ENCODE measurements around the gene FNBP1. TPM values are rescaled to one million over a fixed set of nuclear protein-coding genes. Genes with fewer than 3 reads are reported as not detected.
A peak's percentile ranks its signal among the peaks of the same experiment; 100 is the strongest.

Gene FNBP1
- total and polyA plus RNA-seq, 2 of the 8 experiments (the other 6 are each of a cell fraction or from before 2014, with no cell fraction given) = 7.2 to 40.9 TPM

GRCh38 chr9:130073373-130073772, 30.4 kb upstream of the FNBP1 start:
- peaks cover 0 to 2% of the 10 kb centered on the region in 2 experiments for H4K20me1 ChIP-seq (replicated peaks in 1 of 2; ENCODE audit: control insufficient read depth in 1 of 2, insufficient read depth in 2 of 2, low read length in 2 of 2)
- H2AK5ac ChIP-seq (ENCODE audit: low read depth, low read length) = no peak overlapping the region
- H3K36me3 ChIP-seq (ENCODE audit: control insufficient read depth in 2 of 4, insufficient read depth in 4 of 4, low read length in 3 of 4) = peaks cover 0 to 18% (median 12%) of the 10 kb centered on the region in 4 experiments; a peak in 4 of 8 replicates
- H2BK15ac ChIP-seq (ENCODE audit: low read length) = no peak overlapping the region
- CTCF ChIA-PET (ENCODE audit: partially characterized antibody) = interaction anchor here (1.2 kb wide), 2 partner anchors 34 to 188 kb away, joined by 3 to 5 read pairs; no protein-coding TSS in a partner anchor
- no peak overlapping the region for H3K4me2 ChIP-seq (ENCODE audit: insufficient read depth in 1 of 2, low read depth in 2 of 2, low read length in 2 of 2)
- no peak for DNase-seq (ENCODE audit: low read depth in 1 of 2, low spot score in 2 of 2)
- no peaks in the 10 kb centered on the region for H3K23me2 ChIP-seq (ENCODE audit: low read depth, low read length)
- no peak overlapping the region for H4K5ac ChIP-seq (ENCODE audit: insufficient read length, low read depth, low read length)
- H3K4ac ChIP-seq (replicated peaks; ENCODE audit: insufficient read length, low read depth, low read length) = no peak overlapping the region
- H3K18ac ChIP-seq (ENCODE audit: extremely low read depth, low read length) = no peak overlapping the region
- no peak overlapping the region for H3K14ac ChIP-seq (ENCODE audit: insufficient read length)
- WGBS, 2 experiments (ENCODE audit: extremely low coverage in 1 of 2, insufficient coverage in 1 of 2, insufficient read length in 1 of 2, insufficient replicate concordance in 2 of 2, low coverage in 1 of 2, low lambda C conversion rate in 2 of 2, missing lambda C conversion rate in 1 of 2) = 73% methylated on average over 2 of the region's 2 CpGs; no CpG with 5 or more reads in 1 of the 2 experiments
- H2AFZ ChIP-seq (ENCODE audit: low read length) = no peak overlapping the region
- peaks cover 0 to 25% of the 10 kb centered on the region in 2 experiments; a peak in 3 of 4 replicates for H3K79me2 ChIP-seq (ENCODE audit: control insufficient read depth in 1 of 2, insufficient read depth in 2 of 2, low read length in 2 of 2)
- no peaks in the 10 kb centered on the region for H3K9me3 ChIP-seq (ENCODE audit: insufficient read depth in 2 of 2, low read depth in 1 of 2, low read length in 1 of 2)
- H4K8ac ChIP-seq (ENCODE audit: extremely low read depth, insufficient read depth, low read length) = no peak overlapping the region
- no peaks in the 10 kb centered on the region for H3K27me3 ChIP-seq (replicated peaks in 1 of 4; ENCODE audit: control insufficient read depth in 3 of 4, extremely low read depth in 1 of 4, insufficient read depth in 3 of 4, low read length in 3 of 4)
- H3K4me1 ChIP-seq (replicated peaks in 1 of 4; ENCODE audit: control insufficient read depth in 3 of 4, insufficient read depth in 4 of 4, low read length in 3 of 4) = peaks cover 0 to 3% (median 0%) of the 10 kb centered on the region in 4 experiments; a peak in 1 of 7 replicates
- no peak overlapping the region for H3K9ac ChIP-seq (replicated peaks in 1 of 4; ENCODE audit: extremely low read depth in 1 of 4, low read depth in 3 of 4, low read length in 3 of 4)
- H4K91ac ChIP-seq (replicated peaks; ENCODE audit: insufficient read length, low read length) = no peak overlapping the region
- H3K4me3 ChIP-seq (ENCODE audit: extremely low read depth in 1 of 4, insufficient read depth in 2 of 4, low read depth in 3 of 4, low read length in 4 of 4) = no peak overlapping the region
- peak overlapping the region; percentile 7; the same call in 1 of the 2 replicates for H3K27ac ChIP-seq (ENCODE audit: low read depth, low read length)
- H2BK5ac ChIP-seq (ENCODE audit: low read depth, low read length) = 0 out of 2 replicates have a peak overlapping the region, but pooled peaks have one; percentile 73
- peaks cover 3% of the 10 kb centered on the region for H3K79me1 ChIP-seq (ENCODE audit: low read depth, low read length)
- no peak overlapping the region for H3K23ac ChIP-seq (ENCODE audit: insufficient read length)
- H2BK20ac ChIP-seq (ENCODE audit: low read length) = no peak overlapping the region
- no peak overlapping the region for H2BK120ac ChIP-seq (replicated peaks; ENCODE audit: low read depth, low read length)
- FAIRE-seq = no peak
- POLR2A ChIA-PET (ENCODE audit: partially characterized antibody) = no interaction called here
- H3K56ac ChIP-seq (replicated peaks; ENCODE audit: insufficient read length, low read depth, low read length) = no peak overlapping the region
- H2BK12ac ChIP-seq (ENCODE audit: low read depth, low read length) = no peak overlapping the region
- TF ChIP-seq TAF1 (IDR thresholded peaks at IDR 0.05; ENCODE audit: low read depth, low read length) (no peak), POLR2A (IDR thresholded peaks at IDR 0.05; ENCODE audit: control extremely low read depth in 1 of 2, low read depth in 2 of 2, low read length in 2 of 2) (no peak), E2F6 (IDR thresholded peaks at IDR 0.05) (no peak), MAX (IDR thresholded peaks at IDR 0.05) (no peak), YY1 (IDR thresholded peaks at IDR 0.05; ENCODE audit: low read depth, low read length) (no peak), RAD21 (IDR thresholded peaks at IDR 0.05 in 1 of 2, conservative IDR thresholded peaks at IDR 0.05 in 1 of 2; ENCODE audit: low read depth in 2 of 2, low read length in 2 of 2) (no peak), CHD1 (IDR thresholded peaks at IDR 0.05; ENCODE audit: low read depth, low read length) (no peak), RNF2 (IDR thresholded peaks at IDR 0.05; ENCODE audit: borderline replicate concordance, low read depth, low read length, missing control alignments, poor library complexity, severe bottlenecking) (no peak), KDM4A (IDR thresholded peaks at IDR 0.05; ENCODE audit: low read depth, low read length, severe bottlenecking) (no peak), MAFK (IDR thresholded peaks at IDR 0.05; ENCODE audit: low read depth, low read length) (no peak), KDM1A (IDR thresholded peaks at IDR 0.05; ENCODE audit: borderline replicate concordance, low read length) (no peak), RFX5 (IDR thresholded peaks at IDR 0.05; ENCODE audit: borderline replicate concordance, low read depth, low read length) (no peak)
